Measurements from ENCODE around the gene SLC9A9. TPM values are rescaled to one million over a fixed set of nuclear protein-coding genes. Genes with fewer than 3 reads are reported as not detected.

Gene SLC9A9
- total RNA-seq, 4 donors from 2014 or later, result 13.4 to 15.0 (median 14.4) TPM

DNA sequence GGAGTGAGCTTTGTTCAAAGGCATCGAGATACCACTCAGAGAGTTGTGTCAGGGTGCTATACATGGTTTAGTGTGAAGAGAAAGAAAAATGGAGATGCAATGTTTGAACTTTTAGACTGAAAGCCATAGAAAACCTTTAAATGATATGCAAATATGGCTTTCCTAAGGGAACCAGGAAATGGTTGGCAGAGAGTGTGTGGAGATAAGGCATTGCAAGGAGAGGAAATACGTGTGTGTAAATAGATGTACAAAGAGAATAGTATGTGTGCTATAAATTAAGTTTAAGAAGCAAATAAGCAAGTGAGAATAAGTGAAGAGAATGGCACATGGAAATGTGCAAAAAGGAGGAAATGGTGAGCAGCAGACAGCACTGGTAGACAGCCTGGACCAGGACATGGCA, 198.1 kb downstream of the SLC9A9 start:
- 85% methylated on average over 2 of the region's 2 CpGs for WGBS
- DNase-seq (ENCODE audit: extremely low spot score), result no peak
- Histone ChIP-seq H3K27me3 (no peaks in the 10 kb centered on the region), H3K9me3 (no peaks in the 10 kb centered on the region), H3K4me3 (no peak overlapping the region), H3K36me3 (peaks cover 0 to 4% (median 0%) of the 10 kb centered on the region in 4 donors), H3K4me1 (peaks cover 0 to under 1% (median 0%) of the 10 kb centered on the region in 4 donors), H3K27ac (replicated peaks in 1 of 4) (no peak overlapping the region)
- TF ChIP-seq POLR2AphosphoS5 (IDR thresholded peaks at IDR 0.05) (no peak), POLR2A (IDR thresholded peaks at IDR 0.05; ENCODE audit: low read depth) (no peak), EP300 (IDR thresholded peaks at IDR 0.05) (no peak)
- TF ChIP-seq, protein P1, sequence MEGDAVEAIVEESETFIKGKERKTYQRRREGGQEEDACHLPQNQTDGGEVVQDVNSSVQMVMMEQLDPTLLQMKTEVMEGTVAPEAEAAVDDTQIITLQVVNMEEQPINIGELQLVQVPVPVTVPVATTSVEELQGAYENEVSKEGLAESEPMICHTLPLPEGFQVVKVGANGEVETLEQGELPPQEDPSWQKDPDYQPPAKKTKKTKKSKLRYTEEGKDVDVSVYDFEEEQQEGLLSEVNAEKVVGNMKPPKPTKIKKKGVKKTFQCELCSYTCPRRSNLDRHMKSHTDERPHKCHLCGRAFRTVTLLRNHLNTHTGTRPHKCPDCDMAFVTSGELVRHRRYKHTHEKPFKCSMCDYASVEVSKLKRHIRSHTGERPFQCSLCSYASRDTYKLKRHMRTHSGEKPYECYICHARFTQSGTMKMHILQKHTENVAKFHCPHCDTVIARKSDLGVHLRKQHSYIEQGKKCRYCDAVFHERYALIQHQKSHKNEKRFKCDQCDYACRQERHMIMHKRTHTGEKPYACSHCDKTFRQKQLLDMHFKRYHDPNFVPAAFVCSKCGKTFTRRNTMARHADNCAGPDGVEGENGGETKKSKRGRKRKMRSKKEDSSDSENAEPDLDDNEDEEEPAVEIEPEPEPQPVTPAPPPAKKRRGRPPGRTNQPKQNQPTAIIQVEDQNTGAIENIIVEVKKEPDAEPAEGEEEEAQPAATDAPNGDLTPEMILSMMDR (IDR thresholded peaks at IDR 0.05), result no peak
- intact Hi-C loops (cut with DNase I), result no loop called here

DNA sequence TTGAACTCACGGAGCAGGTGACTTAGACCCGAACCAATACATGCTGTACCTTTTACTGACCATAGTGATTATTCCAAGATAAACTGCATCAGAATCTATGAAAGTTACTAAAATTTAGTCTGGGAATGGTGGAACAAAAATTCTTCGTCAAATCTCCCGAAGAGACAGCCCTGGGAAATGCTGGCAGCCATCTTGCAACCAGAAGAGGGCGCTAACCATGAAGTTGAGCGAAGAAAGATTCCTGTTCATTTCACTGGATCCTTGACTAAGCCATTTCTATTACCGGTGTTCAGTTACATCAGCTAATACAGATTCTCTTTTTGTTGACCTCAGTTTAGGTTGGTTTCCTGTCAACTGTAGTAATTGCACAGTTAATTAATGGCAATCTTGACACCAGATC, 199.6 kb downstream of the SLC9A9 start:
- Histone ChIP-seq H3K4me1 (peaks cover 0 to 14% (median 10%) of the 10 kb centered on the region in 4 donors), H3K27me3 (no peaks in the 10 kb centered on the region), H3K36me3 (peaks cover 0 to 4% (median 0%) of the 10 kb centered on the region in 4 donors), H3K4me3 (no peak overlapping the region), H3K27ac (replicated peaks in 1 of 4) (no peak overlapping the region), H3K9me3 (no peaks in the 10 kb centered on the region)
- no peak for TF ChIP-seq POLR2A (IDR thresholded peaks at IDR 0.05; ENCODE audit: low read depth)
- TF ChIP-seq, protein P1 (IDR thresholded peaks at IDR 0.05), result peak in 1 of 3 experiments; percentile 10
- no peak for TF ChIP-seq EP300 (IDR thresholded peaks at IDR 0.05)
- TF ChIP-seq POLR2AphosphoS5 (IDR thresholded peaks at IDR 0.05), result no peak
- 88% methylated on average over 7 of the region's 7 CpGs for WGBS
- no peak for DNase-seq (ENCODE audit: extremely low spot score)
- intact Hi-C loops (cut with DNase I), result no loop called here

- no peak overlapping the region for H3K27ac ChIP-seq (replicated peaks in 1 of 4)
- peaks cover 0 to 14% (median 11%) of the 10 kb centered on the region in 4 donors for H3K4me1 ChIP-seq
- H3K9me3 ChIP-seq, result no peaks in the 10 kb centered on the region
- intact Hi-C loops (cut with DNase I), result no loop called here
- 97% methylated on average over 14 of the region's 14 CpGs for WGBS
- TF ChIP-seq EP300 (IDR thresholded peaks at IDR 0.05) (no peak), POLR2A (IDR thresholded peaks at IDR 0.05; ENCODE audit: low read depth) (no peak), POLR2AphosphoS5 (IDR thresholded peaks at IDR 0.05) (no peak)
- TF ChIP-seq, protein P1 (IDR thresholded peaks at IDR 0.05), result no peak
- no peak overlapping the region for H3K4me3 ChIP-seq
- peaks cover 0 to 4% (median 0%) of the 10 kb centered on the region in 4 donors for H3K36me3 ChIP-seq
- DNase-seq (ENCODE audit: extremely low spot score), result no peak
- no peaks in the 10 kb centered on the region for H3K27me3 ChIP-seq
These were observed 200.1 kb downstream of the SLC9A9 start for GRCh38 chr3:143648218-143648617.

- intact Hi-C loops (cut with DNase I), result loop anchor here (2.0 to 5.0 kb wide), 2 partner anchors 212 to 524 kb away; no protein-coding TSS in a partner anchor
- 44% methylated on average over 4 of the region's 4 CpGs for whole genome bisulfite sequencing
- H3K4me1 ChIP-seq, result peaks cover 0 to 14% (median 11%) of the 10 kb centered on the region in 4 donors
These were observed 203.7 kb downstream of the SLC9A9 start for GRCh38 chr3:143644370-143645089.

More at GRCh38 chr3:143644370-143645089, 203.7 kb downstream of the SLC9A9 start:
- no peak overlapping the region for H3K27ac ChIP-seq (replicated peaks in 1 of 4)
- H3K36me3 ChIP-seq, result no peaks in the 10 kb centered on the region
- DNase-seq (ENCODE audit: extremely low spot score), result no peak
- TF ChIP-seq POLR2A (IDR thresholded peaks at IDR 0.05; ENCODE audit: low read depth), result no peak
- no peak for TF ChIP-seq POLR2AphosphoS5 (IDR thresholded peaks at IDR 0.05)
- TF ChIP-seq, protein P1 (IDR thresholded peaks at IDR 0.05), result peak; percentile 62 to 69 (median 68)
- TF ChIP-seq EP300 (IDR thresholded peaks at IDR 0.05), result no peak
- no peak overlapping the region for H3K4me3 ChIP-seq
- H3K27me3 ChIP-seq, result no peaks in the 10 kb centered on the region
- no peaks in the 10 kb centered on the region for H3K9me3 ChIP-seq

Data from esophagus muscularis mucosa (tissue), 4 donors.